Tibial nerve (tissue), 4 donors: Measurements from ENCODE around the gene DGLUCY.

Source experiments
- EP300 ChIP-seq, 2 donors: sonication (generic); formaldehyde crosslinking; IDR thresholded peaks; one replicate each; pipeline ENCODE4 v1.6.1; 2017; ENCODE audit warnings: antibody characterized with exemption in 2 of 2, mild to moderate bottlenecking in 1 of 2
- POLR2A ChIP-seq, 2 donors: fragments of 450-650 bp; IDR thresholded peaks; one replicate each; pipeline ENCODE4 v1.6.1; 2017; ENCODE audit warnings: antibody characterized with exemption in 2 of 2, mild to moderate bottlenecking in 2 of 2, moderate library complexity in 2 of 2
- TF ChIP-seq, protein P1 (sequence below), 5 experiments: fragments of 200-600 bp in 3 of 5; fragments of 450-650 bp in 2 of 5; sonication (generic) in 3 of 5; IDR thresholded peaks; one replicate each; pipeline ENCODE4 v1.5.1; 2016 to 2019; ENCODE audit warnings: antibody characterized with exemption in 5 of 5, mild to moderate bottlenecking in 3 of 5, moderate library complexity in 2 of 5

DNA sequence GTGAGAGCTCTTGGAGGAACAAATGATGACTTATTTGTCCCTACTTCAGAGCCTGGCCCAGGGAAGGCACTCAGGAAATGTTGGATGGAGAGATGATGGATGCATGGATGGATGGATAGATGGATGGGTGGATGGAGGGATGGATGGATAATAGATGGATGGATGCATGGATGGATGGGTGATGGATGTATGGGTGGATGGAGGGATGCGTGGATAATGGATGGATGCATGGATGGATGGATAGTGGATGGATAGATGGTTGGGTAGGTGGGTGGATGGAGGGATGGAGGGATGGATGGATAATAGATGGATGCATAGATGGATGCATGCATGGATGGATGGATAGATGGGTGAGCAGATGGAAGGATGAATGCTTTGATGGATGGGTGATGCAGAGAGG lies 107.4 kb downstream of the DGLUCY start:
- TF ChIP-seq POLR2A (IDR thresholded peaks at IDR 0.05) (no peak), EP300 (IDR thresholded peaks at IDR 0.05) (no peak)
- TF ChIP-seq, protein P1, sequence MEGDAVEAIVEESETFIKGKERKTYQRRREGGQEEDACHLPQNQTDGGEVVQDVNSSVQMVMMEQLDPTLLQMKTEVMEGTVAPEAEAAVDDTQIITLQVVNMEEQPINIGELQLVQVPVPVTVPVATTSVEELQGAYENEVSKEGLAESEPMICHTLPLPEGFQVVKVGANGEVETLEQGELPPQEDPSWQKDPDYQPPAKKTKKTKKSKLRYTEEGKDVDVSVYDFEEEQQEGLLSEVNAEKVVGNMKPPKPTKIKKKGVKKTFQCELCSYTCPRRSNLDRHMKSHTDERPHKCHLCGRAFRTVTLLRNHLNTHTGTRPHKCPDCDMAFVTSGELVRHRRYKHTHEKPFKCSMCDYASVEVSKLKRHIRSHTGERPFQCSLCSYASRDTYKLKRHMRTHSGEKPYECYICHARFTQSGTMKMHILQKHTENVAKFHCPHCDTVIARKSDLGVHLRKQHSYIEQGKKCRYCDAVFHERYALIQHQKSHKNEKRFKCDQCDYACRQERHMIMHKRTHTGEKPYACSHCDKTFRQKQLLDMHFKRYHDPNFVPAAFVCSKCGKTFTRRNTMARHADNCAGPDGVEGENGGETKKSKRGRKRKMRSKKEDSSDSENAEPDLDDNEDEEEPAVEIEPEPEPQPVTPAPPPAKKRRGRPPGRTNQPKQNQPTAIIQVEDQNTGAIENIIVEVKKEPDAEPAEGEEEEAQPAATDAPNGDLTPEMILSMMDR (IDR thresholded peaks at IDR 0.05), result no peak
